IMR-90 (cell line): ENCODE measurements around the gene TM4SF1. TPM values are rescaled to one million over a fixed set of nuclear protein-coding genes. Genes with fewer than 3 reads are reported as not detected.

ENCODE experiments used
- ATAC-seq: fragments of 200-7000 bp; cut with Tn5 transposase; 2 replicates; pipeline ENCODE4 v1.9.1; 2020; ENCODE audit warnings: low read depth, mild to moderate bottlenecking, moderate library complexity
- BruUV-seq: library from RNA; stranded (reverse); fragments of 400-500 nt; replicated peaks from 2 replicates; lab custom pipeline; 2021; lab: Mats Ljungman, UMichigan
- CTCF ChIA-PET: fragments of 300-600 bp; formaldehyde crosslinking; extraction: SDS; loops from one replicate; lab custom pipeline; 2021; ENCODE audit warnings: antibody characterized with exemption; lab: Yijun Ruan, JAX
- POLR2A ChIA-PET: fragments of 300-600 bp; sonication (Branson Sonifier 250); formaldehyde crosslinking; loops from one replicate; lab custom pipeline; 2022; ENCODE audit warnings: antibody characterized with exemption; ENCODE audit not compliant: unreplicated experiment; lab: Charles Lee
- DNase-seq: peaks from one replicate; pipeline ENCODE4 v3.0.0; 2013
- H2AFZ ChIP-seq: replicated peaks from 2 replicates; pipeline ENCODE3; 2013; ENCODE audit warnings: low read length, mild to moderate bottlenecking; ENCODE audit not compliant: poor library complexity
- H2AK5ac ChIP-seq: 2 replicates; pipeline ENCODE4 v1.6.1; 2013; ENCODE audit warnings: low read depth, low read length, inconsistent platforms
- H2AK9ac ChIP-seq: replicated peaks from 2 replicates; pipeline ENCODE3; 2013; ENCODE audit warnings: mild to moderate bottlenecking, low read depth, low read length, moderate library complexity; ENCODE audit not compliant: poor library complexity
- H2BK120ac ChIP-seq: 2 replicates; pipeline ENCODE4 v1.6.1; 2013; ENCODE audit warnings: low read depth, low read length, inconsistent platforms
- H2BK15ac ChIP-seq: 3 replicates; pipeline ENCODE4 v1.6.1; 2013; ENCODE audit warnings: low read depth, low read length, inconsistent platforms
- H2BK20ac ChIP-seq: 2 replicates; pipeline ENCODE4 v1.6.1; 2013; ENCODE audit warnings: low read depth, mild to moderate bottlenecking, inconsistent platforms, low read length, moderate library complexity
- H2BK5ac ChIP-seq: 2 replicates; pipeline ENCODE4 v1.6.1; 2013; ENCODE audit warnings: mild to moderate bottlenecking, low read depth, low read length, inconsistent platforms; ENCODE audit not compliant: poor library complexity, severe bottlenecking
- H3K14ac ChIP-seq: replicated peaks from 2 replicates; pipeline ENCODE4 v1.6.1; 2013; ENCODE audit warnings: low read depth, low read length, inconsistent platforms
- H3K18ac ChIP-seq: 2 replicates; pipeline ENCODE4 v1.6.1; 2013; ENCODE audit warnings: low read depth, low read length, control low read depth
- H3K23ac ChIP-seq: 2 replicates; pipeline ENCODE4 v1.6.1; 2013; ENCODE audit warnings: low read depth, low read length, inconsistent platforms
- H3K27ac ChIP-seq: 2 replicates; pipeline ENCODE4 v1.5.1; 2013; ENCODE audit warnings: mild to moderate bottlenecking, control low read depth, low read length; ENCODE audit not compliant: insufficient read depth
- H3K27me3 ChIP-seq: 2 replicates; pipeline ENCODE4 v1.6.1; 2013; ENCODE audit warnings: low read length; ENCODE audit not compliant: control insufficient read depth, insufficient read depth
- H3K36me3 ChIP-seq: 2 replicates; pipeline ENCODE4 v1.6.1; 2013; ENCODE audit warnings: low read length, mixed read lengths; ENCODE audit not compliant: control insufficient read depth, insufficient read depth
- H3K4ac ChIP-seq: 2 replicates; pipeline ENCODE4 v1.6.1; 2013; ENCODE audit warnings: low read depth, low read length, inconsistent platforms
- H3K4me1 ChIP-seq: 2 replicates; pipeline ENCODE4 v1.6.1; 2013; ENCODE audit warnings: low read length, mixed read lengths; ENCODE audit not compliant: control insufficient read depth, insufficient read depth
- H3K4me2 ChIP-seq: 2 replicates; pipeline ENCODE4 v1.6.1; 2013; ENCODE audit warnings: low read depth, mild to moderate bottlenecking, control low read depth, low read length, moderate library complexity
- H3K4me3 ChIP-seq: 2 replicates; pipeline ENCODE4 v1.5.1; 2013; ENCODE audit warnings: low read depth, mild to moderate bottlenecking, control low read depth, low read length, moderate library complexity; ENCODE audit not compliant: insufficient read depth
- H3K56ac ChIP-seq: 2 replicates; pipeline ENCODE4 v1.6.1; 2013; ENCODE audit warnings: low read length, inconsistent platforms; ENCODE audit not compliant: insufficient read depth; ENCODE audit errors: extremely low read depth
- H3K79me1 ChIP-seq, 2 experiments: 2 replicates each; pipeline ENCODE4 v1.6.1; 2013; ENCODE audit warnings: low read length in 2 of 2, inconsistent platforms in 1 of 2, low read depth in 1 of 2
- H3K9ac ChIP-seq: 2 replicates; pipeline ENCODE4 v1.6.1; 2013; ENCODE audit warnings: low read depth, low read length, control low read depth
- H3K9me1 ChIP-seq: 2 replicates; pipeline ENCODE4 v1.6.1; 2013; ENCODE audit warnings: low read length, inconsistent platforms; ENCODE audit not compliant: insufficient read depth
- H3K9me3 ChIP-seq: 2 replicates; pipeline ENCODE4 v1.6.1; 2013; ENCODE audit warnings: low read length; ENCODE audit not compliant: control insufficient read depth, insufficient read depth
- H4K20me1 ChIP-seq: 2 replicates; pipeline ENCODE4 v1.6.1; 2013; ENCODE audit warnings: low read length, inconsistent platforms; ENCODE audit not compliant: insufficient read depth
- H4K5ac ChIP-seq: 2 replicates; pipeline ENCODE4 v1.6.1; 2013; ENCODE audit warnings: mild to moderate bottlenecking, low read depth, low read length, control low read depth
- H4K8ac ChIP-seq, 2 experiments: 2 replicates each; pipeline ENCODE4 v1.6.1; 2013; ENCODE audit warnings: low read depth in 2 of 2, low read length in 2 of 2, control low read depth in 1 of 2, inconsistent platforms in 1 of 2
- H4K91ac ChIP-seq: 2 replicates; pipeline ENCODE4 v1.6.1; 2013; ENCODE audit warnings: low read depth, low read length, inconsistent platforms; ENCODE audit not compliant: insufficient read depth
- MXI1 ChIP-seq: IDR thresholded peaks from 2 replicates; pipeline ENCODE4 v1.6.1; 2012; ENCODE audit warnings: low read depth, mild to moderate bottlenecking, low read length, moderate library complexity, borderline replicate concordance
- WGBS, 2 experiments: methylation state at CpG; one replicate each; pipeline versions ENCODE4 v1.1.5 to v1.1.7; 2013; ENCODE audit warnings: missing lambda C conversion rate in 2 of 2; ENCODE audit not compliant: insufficient read length in 1 of 2; ENCODE audit errors: extremely low coverage in 2 of 2; 5-methylcytosine and 5-hydroxymethylcytosine counted together
- dilution Hi-C: fragments of 300-500 bp; cut with HindIII; formaldehyde crosslinking; loops from one replicate; pipeline ENCODE4 v1.14.3; 2018; ENCODE audit warnings: low sequenced_read_pairs; ENCODE audit not compliant: unreplicated experiment
- in situ Hi-C: fragments of 300-500 bp; cut with MboI; formaldehyde crosslinking; loops from 3 replicates; pipeline ENCODE4 v1.14.3; 2019; ENCODE audit warnings: low sequenced_read_pairs, inconsistent platforms, mixed read lengths
- intact Hi-C: fragments of 100-400 bp; cut with micrococcal nuclease; formaldehyde crosslinking; loops from 2 replicates; pipeline ENCODE4 v1.10.0; 2022
- polyA plus RNA-seq, 3 experiments: library from polyadenylated mRNA; depleted of rRNA; stranded (reverse); fragments of >200 nt; gene quantifications; 2 replicates each; pipeline ENCODE4 v1.2.3, GENCODE V29; 2012; ENCODE audit warnings: low replicate concordance in 1 of 3
- total RNA-seq: library from RNA; depleted of rRNA; stranded (reverse); fragments of >200 nt; gene quantifications from 2 replicates; pipeline ENCODE4 v1.2.3, GENCODE V29; 2012

The TM4SF1 gene
- total and polyA plus RNA-seq, 2 of the 4 experiments (the other 2 are of a cell fraction) = 232 to 302 TPM

DNA sequence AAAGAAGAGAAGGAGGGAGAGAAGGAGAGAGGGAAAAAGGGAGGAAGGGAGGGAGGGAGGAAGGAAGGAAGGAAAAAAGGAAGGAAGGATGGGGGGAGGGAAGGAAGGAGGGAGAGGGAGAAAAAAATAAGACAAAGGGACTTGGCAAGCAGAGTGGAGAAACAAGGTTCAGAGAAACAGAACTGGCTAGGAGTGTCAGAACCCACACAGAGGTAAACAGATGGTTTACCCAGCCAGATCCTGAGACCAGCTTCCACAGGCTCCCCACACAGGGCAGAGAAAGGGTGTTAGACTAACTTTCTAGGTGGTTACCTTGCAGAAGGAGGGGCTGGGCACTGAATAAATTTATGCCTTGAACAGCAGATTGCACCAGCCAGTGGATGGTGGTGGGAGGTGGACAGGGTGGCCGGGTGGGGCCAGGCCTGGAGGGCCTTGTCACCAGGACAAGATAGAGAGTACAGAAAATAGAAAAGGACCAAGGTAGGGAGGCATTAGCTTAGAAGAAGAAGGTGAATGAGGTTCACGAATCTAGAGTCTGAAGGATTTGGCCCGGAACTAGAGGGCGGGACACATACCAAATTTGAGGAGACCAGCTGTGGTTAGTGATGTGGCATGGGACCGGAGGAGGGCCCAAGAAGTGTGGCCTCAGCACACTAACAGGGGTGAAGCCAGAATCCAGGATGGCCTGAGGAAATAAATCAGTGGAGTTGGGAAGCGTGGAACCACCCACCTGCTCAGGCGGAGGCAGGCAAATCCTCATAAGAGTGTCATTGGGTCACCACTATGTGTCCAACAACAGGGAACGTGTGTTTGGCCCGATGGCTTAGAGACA lies 1.2 kb upstream of the TM4SF1 start:
- peak overlapping the region; percentile 6 for H3K9ac ChIP-seq
- no peak overlapping the region for H3K4me3 ChIP-seq
- peak overlapping the region; percentile 91 for H3K18ac ChIP-seq
- POLR2A ChIA-PET = interaction anchor here (0.5 to 1.7 kb wide), 2 partner anchors 8 to 40 kb away, joined by 3 to 5 read pairs; no protein-coding TSS in a partner anchor
- no TSS peak for BruUV-seq
- dilution Hi-C loops = no loop called here
- peak overlapping the region; percentile 80 for H4K91ac ChIP-seq
- intact Hi-C loops = no loop called here
- H2BK5ac ChIP-seq = peak overlapping the region; percentile 78
- peak overlapping the region; percentile 83 for H2BK15ac ChIP-seq
- peaks cover 10 to 45% of the 10 kb centered on the region in 2 experiments; a peak in 3 of 4 replicates for H3K79me1 ChIP-seq
- no peak for ATAC-seq
- H3K9me3 ChIP-seq = no peaks in the 10 kb centered on the region
- H2AFZ ChIP-seq = peak overlapping the region; percentile 68
- peak overlapping the region; percentile 91 for H2BK120ac ChIP-seq
- H3K4ac ChIP-seq = peak overlapping the region; percentile 88
- H2BK20ac ChIP-seq = peak overlapping the region; percentile 84
- peaks cover 23% of the 10 kb centered on the region for H3K4me1 ChIP-seq
- H2AK9ac ChIP-seq = peak overlapping the region; percentile 88
- H3K56ac ChIP-seq = peak overlapping the region; percentile 62
- peak overlapping the region; percentile 48; the same call in 1 of the 2 replicates for H3K4me2 ChIP-seq
- peak overlapping the region; percentile 97 for H2AK5ac ChIP-seq
- H3K23ac ChIP-seq = peak overlapping the region; percentile 57
- peaks cover 28% of the 10 kb centered on the region for H3K9me1 ChIP-seq
- DNase-seq = no peak
- no peak for TF ChIP-seq MXI1
- peak overlapping the region; percentile 89 for H3K27ac ChIP-seq
- no peaks in the 10 kb centered on the region for H3K27me3 ChIP-seq
- no peaks in the 10 kb centered on the region for H4K20me1 ChIP-seq
- in situ Hi-C loops = no loop called here
- peaks cover 9% of the 10 kb centered on the region for H3K36me3 ChIP-seq
- H4K5ac ChIP-seq = peak overlapping the region; percentile 93
- CTCF ChIA-PET = interaction anchor here (0.6 kb wide), 1 partner anchor 46 kb away, joined by 3 read pairs; no protein-coding TSS in a partner anchor
- H3K14ac ChIP-seq = peak overlapping the region; percentile 44
- WGBS, 2 experiments = 100% methylated on average over 3 of the region's 9 CpGs; no CpG with 5 or more reads in 1 of the 2 experiments
- peak overlapping the region; percentile 52 to 88 for H4K8ac ChIP-seq
